Measurements from ENCODE around the gene TSPAN1.

- TF ChIP-seq EZH2phosphoT487 (IDR thresholded peaks at IDR 0.05; ENCODE audit: low read depth, severe bottlenecking, unreplicated experiment): no peak
- no peak for TF ChIP-seq CTCF (IDR thresholded peaks at IDR 0.05; ENCODE audit: poor library complexity)
- no peak for TF ChIP-seq EZH2 (IDR thresholded peaks at IDR 0.05; ENCODE audit: borderline replicate concordance)
Observed at GRCh38 chr1:46150085-46150484, 24.8 kb upstream of the TSPAN1 start.
